Heart left ventricle (tissue), 16 donors: ENCODE measurements around the gene NANS. TPM values are rescaled to one million over a fixed set of nuclear protein-coding genes. Genes with fewer than 3 reads are reported as not detected.

Experiments used
- ATAC-seq, 4 donors: fragments of 200-7000 bp; cut with Tn5 transposase; one replicate each; pipeline ENCODE4 v1.9.1; 2020 to 2022; ENCODE audit warnings: moderate library complexity in 4 of 4, mild to moderate bottlenecking in 3 of 4, moderate number of reproducible peaks in 1 of 4
- DNase-seq, 5 donors: peaks; one replicate each; pipeline ENCODE4 v3.0.0-alpha.2; 2020
- H3K27ac ChIP-seq, 12 donors: fragments of 200-600 bp; sonication (generic) in 4 of 12; one replicate each; pipeline versions ENCODE4 v1.5.0 to v1.8.0; 2016 to 2022; ENCODE audit warnings: mild to moderate bottlenecking in 2 of 12
- H3K27me3 ChIP-seq, 9 donors: fragments of 200-600 bp; sonication (generic) in 2 of 9; one replicate each; pipeline versions ENCODE4 v1.5.1 to v1.8.0; 2016 to 2022; ENCODE audit warnings: mild to moderate bottlenecking in 3 of 9
- H3K36me3 ChIP-seq, 9 donors: fragments of 200-600 bp; sonication (generic) in 2 of 9; one replicate each; pipeline versions ENCODE4 v1.5.0 to v1.8.0; 2018 to 2022; ENCODE audit warnings: mild to moderate bottlenecking in 2 of 9
- H3K4me1 ChIP-seq, 12 donors: fragments of 200-600 bp; sonication (generic) in 4 of 12; one replicate each; pipeline versions ENCODE4 v1.5.0 to v1.8.0; 2016 to 2022; ENCODE audit warnings: mild to moderate bottlenecking in 3 of 12
- H3K4me3 ChIP-seq, 12 donors: fragments of 200-600 bp; sonication (generic) in 4 of 12; one replicate each; pipeline versions ENCODE4 v1.5.0 to v1.8.0; 2017 to 2022; ENCODE audit warnings: mild to moderate bottlenecking in 9 of 12, moderate library complexity in 4 of 12
- H3K9me3 ChIP-seq, 12 donors: fragments of 200-600 bp; sonication (generic) in 4 of 12; one replicate each; pipeline versions ENCODE4 v1.5.0 to v1.8.0; 2016 to 2022; ENCODE audit warnings: mild to moderate bottlenecking in 1 of 12
- POLR2A ChIP-seq, 2 donors: fragments of 450-650 bp; IDR thresholded peaks; one replicate each; pipeline ENCODE4 v1.6.1; 2017; ENCODE audit warnings: antibody characterized with exemption in 2 of 2, mild to moderate bottlenecking in 2 of 2, moderate library complexity in 2 of 2
- WGBS, 4 donors: extraction: QIAGEN DNeasy Blood & Tissue Kit in 2 of 4; methylation state at CpG; one replicate each; pipeline versions ENCODE4 v1.1.5 to v1.1.7; 2013 to 2018; 5-methylcytosine and 5-hydroxymethylcytosine counted together
- intact Hi-C, 10 donors: fragments of 100-400 bp; cut with DNase I; formaldehyde crosslinking; loops; one replicate each; pipeline versions ENCODE4 v1.11.1 to v1.14.2; 2022
- polyA plus RNA-seq, 2 donors: library from polyadenylated mRNA; stranded (reverse); fragments of 200-250 nt; gene quantifications; one replicate each; pipeline ENCODE4 v1.2.3, GENCODE V29; 2013
- total RNA-seq, 9 donors: library from RNA; depleted of rRNA in 2 of 9; stranded (reverse); fragments of >200 nt in 2 of 9; fragmentation: NEBNext Ultra II Directional in 3 of 9; extraction: Animal tissue kit (Norgen Biotek cat#: 25700) in 3 of 9; gene quantifications; one replicate each; pipeline versions ENCODE4 v1.1.0 to v1.2.4, GENCODE V29; 2016 to 2023
- TF ChIP-seq, protein P1 (sequence below), 12 donors: fragments of 200-600 bp; sonication (generic) in 4 of 12; IDR thresholded peaks; one replicate each; pipeline versions ENCODE4 v1.5.0 to v1.8.0; 2018 to 2022; ENCODE audit warnings: antibody characterized with exemption in 12 of 12, mild to moderate bottlenecking in 5 of 12
- donor health status: ischemic (EF 13 %, LVEDD 7.1; RV severe dilation, severe dysfunction).
- donor health status: healthy with polysubstance abuse.
- donor health status: DM: no; HTN: yes; CAD: no.
- donor health status: DM: no; HTN: no; CAD: no.
- donor health status: ischemic (EF 25% LVEDD 6.9; RV normal size, moderate dysfunction).
- donor health status: ischemic (EF 25% LVEDD 5.7; RV mildly dilated, moderate dysfunction).
- donor health status: healthy.
- donor health status: DM: yes; HTN: yes; CAD: no.
- donor health status: ischemic (EF 35%, LVEDD 5.7; RV mildly dilated, moderate dysfunction).
- donor health status: nonischemic (EF 11% LVEDD 7.7; RV severe dilation, severe dysfunction).
- donor health status: DM: yes; HTN: yes; CAD: no.
- donor health status: PGD.
- donor health status: ischemic (EF 29% LVEDD 5.4; RV normal size, mild dysfunction).
- donor health status: nonischemic (EF 23%, LVEDD 6.1; RV moderate dilation, normal function).

NANS gene
- total and polyA plus RNA-seq, 11 donors, result 24.3 to 144 (median 40.7) TPM

DNA sequence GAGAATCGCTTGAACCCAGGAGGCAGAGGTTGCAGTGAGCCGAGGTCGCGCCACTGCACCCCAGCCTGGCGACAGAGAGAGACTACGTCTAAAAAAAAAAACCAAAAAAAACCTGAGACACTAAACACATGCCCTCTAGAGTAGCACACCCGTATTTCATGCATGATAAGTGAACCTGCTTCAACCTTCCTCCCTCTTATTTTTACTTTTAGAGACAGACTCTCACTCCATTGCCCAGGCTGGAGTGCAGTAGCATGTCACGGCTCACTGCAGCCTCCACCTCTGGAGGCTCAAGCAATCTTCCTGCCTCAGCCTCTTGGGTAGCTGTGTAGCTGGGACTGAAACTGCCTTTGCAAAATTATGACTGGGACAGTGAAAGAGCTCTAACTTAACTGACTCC is 17.6 kb upstream of the NANS start:
- intact Hi-C loops, result loop anchor here in 2 of 10 donors (1.0 to 10.0 kb wide), 2 partner anchors 54 to 115 kb away; partner anchors contain the start of gene ANP32B (in 1 of the 2)
- DNase-seq, result no peak
- 74 to 81% (median 80%) methylated on average over 8 of the region's 8 CpGs for WGBS, 4 donors
- Histone ChIP-seq H3K36me3 (no peaks in the 10 kb centered on the region), H3K4me1 (peaks cover 0 to 22% (median 13%) of the 10 kb centered on the region in 12 donors), H3K9me3 (no peaks in the 10 kb centered on the region), H3K27ac (no peak overlapping the region), H3K27me3 (no peaks in the 10 kb centered on the region), H3K4me3 (no peak overlapping the region)
- no peak for ATAC-seq
- TF ChIP-seq, protein P1, sequence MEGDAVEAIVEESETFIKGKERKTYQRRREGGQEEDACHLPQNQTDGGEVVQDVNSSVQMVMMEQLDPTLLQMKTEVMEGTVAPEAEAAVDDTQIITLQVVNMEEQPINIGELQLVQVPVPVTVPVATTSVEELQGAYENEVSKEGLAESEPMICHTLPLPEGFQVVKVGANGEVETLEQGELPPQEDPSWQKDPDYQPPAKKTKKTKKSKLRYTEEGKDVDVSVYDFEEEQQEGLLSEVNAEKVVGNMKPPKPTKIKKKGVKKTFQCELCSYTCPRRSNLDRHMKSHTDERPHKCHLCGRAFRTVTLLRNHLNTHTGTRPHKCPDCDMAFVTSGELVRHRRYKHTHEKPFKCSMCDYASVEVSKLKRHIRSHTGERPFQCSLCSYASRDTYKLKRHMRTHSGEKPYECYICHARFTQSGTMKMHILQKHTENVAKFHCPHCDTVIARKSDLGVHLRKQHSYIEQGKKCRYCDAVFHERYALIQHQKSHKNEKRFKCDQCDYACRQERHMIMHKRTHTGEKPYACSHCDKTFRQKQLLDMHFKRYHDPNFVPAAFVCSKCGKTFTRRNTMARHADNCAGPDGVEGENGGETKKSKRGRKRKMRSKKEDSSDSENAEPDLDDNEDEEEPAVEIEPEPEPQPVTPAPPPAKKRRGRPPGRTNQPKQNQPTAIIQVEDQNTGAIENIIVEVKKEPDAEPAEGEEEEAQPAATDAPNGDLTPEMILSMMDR (IDR thresholded peaks at IDR 0.05), result no peak
- no peak for TF ChIP-seq POLR2A (IDR thresholded peaks at IDR 0.05)

DNA sequence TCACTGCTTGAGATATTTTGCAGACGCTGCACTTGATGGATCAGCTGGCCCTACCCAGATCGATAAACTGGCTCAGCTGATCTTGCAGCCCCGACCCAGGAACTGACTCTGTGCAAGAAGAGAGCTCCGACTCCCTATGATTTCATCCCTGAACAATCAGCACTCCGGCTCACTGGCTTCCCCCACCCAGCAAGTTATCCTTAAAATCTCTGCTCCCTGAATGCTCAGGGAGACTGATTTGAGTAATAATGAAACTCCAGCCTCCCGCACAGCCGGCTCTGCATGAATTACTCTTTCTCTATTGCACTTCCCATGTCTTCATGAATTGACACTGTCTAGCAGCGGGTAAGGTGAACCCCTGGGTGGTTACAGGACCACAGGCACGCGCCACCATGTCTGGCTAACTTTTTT is 16.9 kb upstream of the NANS start:
- peaks cover 0 to 21% (median 12%) of the 10 kb centered on the region in 12 donors for H3K4me1 ChIP-seq
- intact Hi-C loops, result loop anchor here in 1 of 10 donors (10.0 kb wide), 1 partner anchor 55 kb away; the partner anchor contains the start of gene ANP32B
- no peak overlapping the region for H3K27ac ChIP-seq
- no peaks in the 10 kb centered on the region for H3K9me3 ChIP-seq
- WGBS, 4 donors, result 66 to 84% (median 74%) methylated on average over 10 of the region's 10 CpGs
- H3K4me3 ChIP-seq, result no peak overlapping the region
- DNase-seq (no peak), ATAC-seq (no peak)
- no peaks in the 10 kb centered on the region for H3K36me3 ChIP-seq
- TF ChIP-seq, protein P1 (IDR thresholded peaks at IDR 0.05), result no peak
- no peak for TF ChIP-seq POLR2A (IDR thresholded peaks at IDR 0.05)
- H3K27me3 ChIP-seq, result no peaks in the 10 kb centered on the region

DNA sequence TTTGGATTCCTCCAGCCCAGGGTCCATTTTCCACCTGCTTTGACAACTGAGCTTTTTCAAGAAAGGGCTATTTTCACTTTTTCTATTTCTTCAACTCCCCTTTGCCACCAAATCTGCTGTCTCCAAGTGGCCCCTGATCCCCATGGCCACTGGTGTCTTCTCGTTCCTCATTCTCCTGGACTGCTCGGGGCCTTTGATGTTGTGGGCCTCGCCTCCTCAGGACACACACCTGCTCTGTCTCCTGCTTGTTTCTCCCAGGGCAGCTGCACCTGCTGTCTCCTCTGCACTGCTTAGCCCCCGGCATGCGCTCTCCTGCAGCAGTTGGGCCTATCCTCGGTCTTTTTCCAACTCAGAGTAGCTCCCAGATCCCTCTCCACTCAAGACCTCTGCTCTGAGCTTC is 16.3 kb upstream of the NANS start:
- DNase-seq, result no peak
- 95 to 98% (median 96%) methylated on average over 6 of the region's 6 CpGs for whole genome bisulfite sequencing, 4 donors
- Histone ChIP-seq H3K36me3 (no peaks in the 10 kb centered on the region), H3K27ac (no peak overlapping the region), H3K4me3 (no peak overlapping the region), H3K27me3 (no peaks in the 10 kb centered on the region), H3K9me3 (no peaks in the 10 kb centered on the region), H3K4me1 (peaks cover 0 to 19% (median 12%) of the 10 kb centered on the region in 12 donors)
- ATAC-seq, result no peak
- intact Hi-C loops, result no loop called here
- TF ChIP-seq, protein P1 (IDR thresholded peaks at IDR 0.05), result no peak
- TF ChIP-seq POLR2A (IDR thresholded peaks at IDR 0.05), result no peak

DNA sequence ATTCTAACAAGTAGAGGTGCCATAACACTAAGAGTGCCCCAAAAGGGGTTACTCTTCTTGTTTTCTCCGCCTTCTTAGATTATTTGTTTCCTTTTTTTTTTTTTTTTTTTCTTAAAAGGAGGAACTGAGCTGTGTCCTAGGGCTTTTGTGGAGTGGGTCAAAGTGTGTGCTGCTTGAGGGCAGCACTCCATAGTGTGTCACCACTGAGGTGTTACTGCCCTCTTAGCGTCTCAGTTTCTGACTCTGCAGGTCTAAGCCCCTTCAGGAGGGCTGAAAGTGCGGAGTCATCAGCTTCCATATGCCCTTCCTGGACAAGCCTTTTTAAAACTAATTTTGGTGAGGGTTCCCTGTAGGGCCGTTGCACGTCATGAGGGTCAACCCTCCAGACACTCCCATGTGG is 12.6 kb upstream of the NANS start:
- DNase-seq, result no peak
- TF ChIP-seq, protein P1 (IDR thresholded peaks at IDR 0.05), result no peak
- no peak for TF ChIP-seq POLR2A (IDR thresholded peaks at IDR 0.05)
- WGBS, 4 donors, result 77 to 91% (median 85%) methylated on average over 5 of the region's 5 CpGs

More for the DNA sequence above, 12.6 kb upstream of the NANS start:
- H3K9me3 ChIP-seq, result no peaks in the 10 kb centered on the region
- H3K27ac ChIP-seq, result no peak overlapping the region
- intact Hi-C loops, result no loop called here
- H3K36me3 ChIP-seq, result no peaks in the 10 kb centered on the region
- H3K4me3 ChIP-seq, result no peak overlapping the region
- no peak for ATAC-seq
- peaks cover 0 to 21% (median 0%) of the 10 kb centered on the region in 12 donors for H3K4me1 ChIP-seq
- H3K27me3 ChIP-seq, result no peaks in the 10 kb centered on the region
